Measurements from ENCODE around the gene CAMTA2.

The CAMTA2 gene

GRCh38 chr17:4986951-4987766 lies at the start of gene CAMTA2:
TSS of gene CAMTA2 (minus strand) at chr17:4987675. CDS start at chr17:4986222, 1,453 bp downstream.
- peak; percentile 59 for DNase-seq (ENCODE audit: low read depth)
- TF ChIP-seq, protein P1, sequence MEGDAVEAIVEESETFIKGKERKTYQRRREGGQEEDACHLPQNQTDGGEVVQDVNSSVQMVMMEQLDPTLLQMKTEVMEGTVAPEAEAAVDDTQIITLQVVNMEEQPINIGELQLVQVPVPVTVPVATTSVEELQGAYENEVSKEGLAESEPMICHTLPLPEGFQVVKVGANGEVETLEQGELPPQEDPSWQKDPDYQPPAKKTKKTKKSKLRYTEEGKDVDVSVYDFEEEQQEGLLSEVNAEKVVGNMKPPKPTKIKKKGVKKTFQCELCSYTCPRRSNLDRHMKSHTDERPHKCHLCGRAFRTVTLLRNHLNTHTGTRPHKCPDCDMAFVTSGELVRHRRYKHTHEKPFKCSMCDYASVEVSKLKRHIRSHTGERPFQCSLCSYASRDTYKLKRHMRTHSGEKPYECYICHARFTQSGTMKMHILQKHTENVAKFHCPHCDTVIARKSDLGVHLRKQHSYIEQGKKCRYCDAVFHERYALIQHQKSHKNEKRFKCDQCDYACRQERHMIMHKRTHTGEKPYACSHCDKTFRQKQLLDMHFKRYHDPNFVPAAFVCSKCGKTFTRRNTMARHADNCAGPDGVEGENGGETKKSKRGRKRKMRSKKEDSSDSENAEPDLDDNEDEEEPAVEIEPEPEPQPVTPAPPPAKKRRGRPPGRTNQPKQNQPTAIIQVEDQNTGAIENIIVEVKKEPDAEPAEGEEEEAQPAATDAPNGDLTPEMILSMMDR (conservative IDR thresholded peaks at IDR 0.05; ENCODE audit: control insufficient read depth, insufficient read depth, low read depth, low read length), result peak; percentile 36
- H3K4me3 ChIP-seq (ENCODE audit: control insufficient read depth, low read depth, low read length), result peak within 1 kb of the TSS; percentile 74

DNA sequence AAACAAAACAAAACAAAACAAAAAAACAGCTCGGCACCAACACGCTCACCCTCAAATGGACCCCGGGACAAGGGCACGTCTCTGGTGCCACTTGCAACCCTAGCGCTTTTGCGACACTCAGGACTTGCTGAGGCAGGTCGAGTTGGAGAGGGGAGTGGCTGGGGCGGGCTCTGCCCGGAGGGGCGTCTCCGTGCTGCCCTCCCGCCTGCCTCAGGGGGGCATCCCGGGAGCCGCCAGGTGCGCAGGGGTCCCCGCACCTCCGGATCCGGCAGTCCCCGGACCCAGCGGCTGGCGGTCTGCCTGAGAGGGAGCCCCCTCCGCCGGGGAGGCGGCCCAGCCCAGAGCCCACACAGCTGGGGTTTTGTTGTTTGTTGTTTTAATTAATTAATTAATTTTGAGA lies 47.8 kb upstream of the CAMTA2 start, which contains the start of gene SLC52A1:
Gene SLC52A1, minus strand, starts transcription at position 112 of the 400 bp plus-strand sequence. CDS start 820 bp downstream, outside the sequence.
- H3K4me3 ChIP-seq (ENCODE audit: control insufficient read depth, low read depth, low read length), result peak within 1 kb of the TSS; percentile 1
- no peak for DNase-seq (ENCODE audit: low read depth)
- TF ChIP-seq, protein P1 (conservative IDR thresholded peaks at IDR 0.05; ENCODE audit: control insufficient read depth, insufficient read depth, low read depth, low read length), result no peak

- no peak overlapping the region for H3K4me3 ChIP-seq (ENCODE audit: control insufficient read depth, low read depth, low read length)
- no peak for DNase-seq (ENCODE audit: low read depth)
- TF ChIP-seq, protein P1 (conservative IDR thresholded peaks at IDR 0.05; ENCODE audit: control insufficient read depth, insufficient read depth, low read depth, low read length), result no peak
Observed at GRCh38 chr17:5034651-5035050, 47.2 kb upstream of the CAMTA2 start.

DNA sequence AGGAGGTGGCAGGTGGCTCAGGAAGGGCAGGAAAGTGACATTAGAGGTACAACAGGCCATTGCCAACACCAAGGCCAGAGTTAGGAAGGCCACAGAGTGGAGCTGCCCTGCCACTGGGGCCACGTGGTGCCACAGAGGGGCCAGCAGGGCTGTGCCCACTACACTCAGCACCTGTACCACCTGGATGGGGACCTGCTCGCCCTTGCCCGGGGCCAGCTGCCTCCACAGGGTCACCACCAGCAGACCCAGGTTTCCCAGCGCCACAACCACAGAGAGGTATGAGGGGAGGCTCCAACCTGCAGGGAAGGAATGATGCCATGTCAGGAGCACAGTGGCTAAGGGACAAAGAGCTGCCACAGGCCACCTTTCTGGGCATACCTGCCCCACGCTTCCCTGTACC lies 46.6 kb upstream of the CAMTA2 start:
- DNase-seq (ENCODE audit: low read depth), result no peak
- TF ChIP-seq, protein P1 (conservative IDR thresholded peaks at IDR 0.05; ENCODE audit: control insufficient read depth, insufficient read depth, low read depth, low read length), result no peak

GRCh38 chr17:5033352-5034015 lies 46.0 kb upstream of the CAMTA2 start:
- no peak overlapping the region for H3K4me3 ChIP-seq (ENCODE audit: control insufficient read depth, low read depth, low read length)
- no peak for DNase-seq (ENCODE audit: low read depth)
- TF ChIP-seq, protein P1 (conservative IDR thresholded peaks at IDR 0.05; ENCODE audit: control insufficient read depth, insufficient read depth, low read depth, low read length), result no peak

More for the DNA sequence above, 46.6 kb upstream of the CAMTA2 start:
- no peak overlapping the region for H3K4me3 ChIP-seq (ENCODE audit: control insufficient read depth, low read depth, low read length)

DNA sequence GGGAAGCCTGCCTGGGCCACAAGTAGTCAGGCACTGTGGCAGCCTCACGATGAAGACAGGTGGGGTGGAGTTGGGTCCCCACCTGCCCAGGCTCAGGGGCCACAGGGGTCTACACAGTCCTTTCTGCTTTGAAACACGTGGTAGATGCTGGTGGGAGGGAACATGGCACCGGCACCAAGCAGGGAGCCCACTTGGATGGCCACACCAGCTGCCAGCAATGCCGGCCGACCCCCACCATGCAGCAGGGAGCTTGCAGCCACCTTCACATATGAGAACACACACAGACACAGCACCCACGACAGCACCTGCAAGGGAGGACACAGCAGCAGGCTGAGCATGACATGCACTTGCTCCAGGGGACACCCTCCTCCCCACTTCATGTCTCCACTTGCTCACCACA lies 45.4 kb upstream of the CAMTA2 start:
- DNase-seq (ENCODE audit: low read depth), result no peak
- TF ChIP-seq, protein P1 (conservative IDR thresholded peaks at IDR 0.05; ENCODE audit: control insufficient read depth, insufficient read depth, low read depth, low read length), result no peak
- no peak overlapping the region for H3K4me3 ChIP-seq (ENCODE audit: control insufficient read depth, low read depth, low read length)

Data from fibroblast of mammary gland (primary cell).